ENCODE data around the gene UGT1A3.
"Not testable (repeated sequence)": the region's sequence is repeated elsewhere in the genome, so short reads cannot be mapped to it uniquely, and the experiment has no call there.

UGT1A3 gene

DNA sequence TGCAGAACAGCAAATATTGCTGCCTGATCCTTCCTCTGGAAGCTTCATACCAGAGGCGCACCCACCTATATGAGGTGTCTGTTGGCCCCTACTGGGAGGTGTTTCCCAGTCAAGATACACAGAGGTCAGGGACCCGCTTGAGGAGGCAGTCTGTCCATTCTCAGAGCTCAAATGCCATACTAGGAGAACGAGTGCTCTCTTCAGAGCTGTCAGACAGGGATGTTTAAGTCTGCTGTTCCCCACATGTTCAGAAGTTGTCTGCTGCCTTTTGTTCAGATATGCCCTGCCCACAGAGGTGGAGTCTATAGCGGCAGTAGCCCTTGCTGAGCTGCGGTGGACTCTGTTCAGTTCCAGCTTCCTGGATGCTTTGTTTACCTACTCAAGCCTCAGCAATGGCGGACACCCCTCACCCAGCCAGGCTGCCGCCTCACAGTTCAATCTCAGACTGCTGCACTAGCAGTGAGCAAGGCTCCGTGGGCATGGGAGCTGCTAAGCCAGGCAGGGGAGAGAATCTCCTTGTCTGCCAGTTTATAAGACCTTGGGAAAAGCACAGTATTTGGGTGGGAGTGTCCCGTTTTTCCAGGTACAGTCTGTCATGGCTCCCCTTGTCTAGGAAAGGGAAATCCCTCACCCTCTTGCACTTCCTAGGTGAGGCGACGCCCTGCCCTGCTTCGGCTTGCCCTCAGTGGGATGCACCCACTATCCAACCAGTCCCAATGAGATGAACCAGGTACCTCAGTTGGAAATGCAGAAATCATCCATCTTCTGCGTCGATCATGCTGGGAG lies 8.2 kb downstream of the UGT1A3 start:
- not testable (repeated sequence) for H2AK5ac ChIP-seq (ENCODE audit: low read length); H3K79me1 ChIP-seq (ENCODE audit: low read length); H3K36me3 ChIP-seq (ENCODE audit: control insufficient read depth, insufficient read depth, low read length); H4K5ac ChIP-seq (ENCODE audit: low read length); H3K27me3 ChIP-seq (ENCODE audit: insufficient read depth, low read length, poor library complexity); H3K18ac ChIP-seq (ENCODE audit: low read length); H2BK15ac ChIP-seq (replicated peaks; ENCODE audit: low read depth); H3K4me3 ChIP-seq (ENCODE audit: low read length); H3K4ac ChIP-seq (ENCODE audit: low read depth, low read length); H3K27ac ChIP-seq (ENCODE audit: low read depth, low read length); H4K8ac ChIP-seq (ENCODE audit: low read depth, low read length); H3K4me2 ChIP-seq (ENCODE audit: low read length); DNase-seq; H3K23ac ChIP-seq (ENCODE audit: low read length); H3K79me2 ChIP-seq (ENCODE audit: control insufficient read depth, insufficient read depth, low read length); H3K56ac ChIP-seq (ENCODE audit: low read length); H2BK5ac ChIP-seq (ENCODE audit: low read length); H3K9ac ChIP-seq (ENCODE audit: low read length); H3K4me1 ChIP-seq (ENCODE audit: control insufficient read depth, low read depth, low read length); H2BK120ac ChIP-seq (ENCODE audit: low read depth, low read length)
- no CpG with 5 or more reads among the region's 14 CpGs for WGBS (ENCODE audit: extremely low coverage, insufficient coverage, low lambda C conversion rate)

DNA sequence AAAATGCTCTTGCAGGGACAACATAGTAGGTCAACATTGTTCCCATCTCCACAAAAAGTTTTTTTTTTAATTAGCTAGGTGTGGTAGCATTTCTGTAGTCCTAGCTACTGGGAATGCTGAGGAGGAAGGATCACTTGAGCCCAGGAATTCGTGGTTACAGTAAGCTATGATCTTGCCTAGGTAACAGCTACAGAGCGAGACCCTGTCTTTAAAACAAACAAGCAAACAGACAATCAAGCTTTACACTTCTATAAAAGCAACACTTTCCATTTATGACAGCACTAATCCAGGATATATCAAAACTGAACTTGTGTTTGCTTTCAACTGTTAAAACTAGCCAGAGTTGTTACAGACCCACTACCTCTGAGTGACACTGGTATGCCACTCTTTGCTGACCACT lies 12.0 kb downstream of the UGT1A3 start:
- H3K36me3 ChIP-seq (ENCODE audit: control insufficient read depth, insufficient read depth, low read length) = no peaks in the 10 kb centered on the region
- no peak overlapping the region for H3K18ac ChIP-seq (ENCODE audit: low read length)
- H3K4me2 ChIP-seq (ENCODE audit: low read length) = no peak overlapping the region
- no peak overlapping the region for H2BK15ac ChIP-seq (replicated peaks; ENCODE audit: low read depth)
- H3K79me2 ChIP-seq (ENCODE audit: control insufficient read depth, insufficient read depth, low read length) = no peaks in the 10 kb centered on the region
- no peak overlapping the region for H2AK5ac ChIP-seq (ENCODE audit: low read length)
- H3K23ac ChIP-seq (ENCODE audit: low read length) = no peak overlapping the region
- no peak overlapping the region for H2BK120ac ChIP-seq (ENCODE audit: low read depth, low read length)
- no peak for DNase-seq
- H3K4me3 ChIP-seq (ENCODE audit: low read length) = no peak overlapping the region
- no peak overlapping the region for H3K56ac ChIP-seq (ENCODE audit: low read length)
- no peak overlapping the region for H3K4ac ChIP-seq (ENCODE audit: low read depth, low read length)
- H3K27ac ChIP-seq (ENCODE audit: low read depth, low read length) = no peak overlapping the region
- WGBS (ENCODE audit: extremely low coverage, insufficient coverage, low lambda C conversion rate) = no CpG with 5 or more reads among the region's 2 CpGs
- H4K8ac ChIP-seq (ENCODE audit: low read depth, low read length) = no peak overlapping the region
- no peaks in the 10 kb centered on the region for H3K4me1 ChIP-seq (ENCODE audit: control insufficient read depth, low read depth, low read length)
- H3K27me3 ChIP-seq (ENCODE audit: insufficient read depth, low read length, poor library complexity) = no peaks in the 10 kb centered on the region
- no peak overlapping the region for H2BK5ac ChIP-seq (ENCODE audit: low read length)
- no peaks in the 10 kb centered on the region for H3K79me1 ChIP-seq (ENCODE audit: low read length)
- no peak overlapping the region for H3K9ac ChIP-seq (ENCODE audit: low read length)
- no peak overlapping the region for H4K5ac ChIP-seq (ENCODE audit: low read length)

DNA sequence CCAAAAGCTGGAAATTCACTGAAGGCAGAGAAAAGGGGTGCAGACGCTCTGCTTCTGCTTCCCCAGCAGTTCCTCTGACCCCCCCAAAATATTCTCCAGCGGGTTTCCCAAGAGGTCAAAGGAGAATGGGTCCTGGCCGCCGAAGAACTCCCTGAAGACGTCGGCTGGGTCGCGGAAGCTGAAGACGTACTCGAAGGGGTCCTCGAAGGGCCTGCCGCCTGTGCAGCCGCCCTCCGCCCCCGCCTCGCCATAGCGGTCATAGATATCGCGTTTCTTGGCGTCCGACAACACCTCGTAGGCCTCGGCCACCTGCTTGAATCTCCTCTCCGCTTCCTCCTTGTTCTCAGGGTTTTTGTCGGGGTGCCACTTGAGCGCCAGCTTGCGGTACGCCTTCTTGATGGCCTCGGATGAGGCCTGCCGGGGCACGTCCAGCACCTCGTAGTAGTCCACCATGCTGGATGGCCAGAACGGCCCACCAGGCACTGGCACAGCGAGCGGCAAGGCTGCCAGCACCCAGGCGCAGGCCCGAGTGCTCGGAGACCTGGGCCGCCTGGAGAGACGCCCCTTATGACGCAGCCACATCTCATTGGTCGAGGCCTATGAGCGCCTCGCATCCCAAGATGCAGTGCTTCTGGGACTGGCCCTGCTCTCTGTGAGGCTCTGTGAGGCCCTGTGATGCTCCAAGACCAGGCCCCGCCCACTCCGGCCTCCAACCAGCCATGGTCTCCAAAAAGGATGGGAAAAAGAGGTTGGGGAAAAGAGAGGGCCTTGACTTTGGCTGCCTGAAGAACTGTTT lies 14.8 kb downstream of the UGT1A3 start:
- no peak overlapping the region for H3K56ac ChIP-seq (ENCODE audit: low read length)
- no CpG with 5 or more reads among the region's 46 CpGs for WGBS (ENCODE audit: extremely low coverage, insufficient coverage, low lambda C conversion rate)
- H3K9ac ChIP-seq (ENCODE audit: low read length) = no peak overlapping the region
- no peaks in the 10 kb centered on the region for H3K36me3 ChIP-seq (ENCODE audit: control insufficient read depth, insufficient read depth, low read length)
- H2BK15ac ChIP-seq (replicated peaks; ENCODE audit: low read depth) = no peak overlapping the region
- H3K23ac ChIP-seq (ENCODE audit: low read length) = no peak overlapping the region
- H3K4me1 ChIP-seq (ENCODE audit: control insufficient read depth, low read depth, low read length) = no peaks in the 10 kb centered on the region
- no peak overlapping the region for H3K4me2 ChIP-seq (ENCODE audit: low read length)
- no peak overlapping the region for H3K4ac ChIP-seq (ENCODE audit: low read depth, low read length)
- no peak overlapping the region for H3K27ac ChIP-seq (ENCODE audit: low read depth, low read length)
- no peaks in the 10 kb centered on the region for H3K79me1 ChIP-seq (ENCODE audit: low read length)
- no peak overlapping the region for H3K18ac ChIP-seq (ENCODE audit: low read length)
- no peak overlapping the region for H2BK120ac ChIP-seq (ENCODE audit: low read depth, low read length)
- H3K79me2 ChIP-seq (ENCODE audit: control insufficient read depth, insufficient read depth, low read length) = no peaks in the 10 kb centered on the region
- no peak overlapping the region for H2AK5ac ChIP-seq (ENCODE audit: low read length)
- H4K8ac ChIP-seq (ENCODE audit: low read depth, low read length) = no peak overlapping the region
- H3K27me3 ChIP-seq (ENCODE audit: insufficient read depth, low read length, poor library complexity) = no peaks in the 10 kb centered on the region
- H2BK5ac ChIP-seq (ENCODE audit: low read length) = no peak overlapping the region
- H4K5ac ChIP-seq (ENCODE audit: low read length) = no peak overlapping the region
- no peak overlapping the region for H3K4me3 ChIP-seq (ENCODE audit: low read length)
- no peak for DNase-seq

DNA sequence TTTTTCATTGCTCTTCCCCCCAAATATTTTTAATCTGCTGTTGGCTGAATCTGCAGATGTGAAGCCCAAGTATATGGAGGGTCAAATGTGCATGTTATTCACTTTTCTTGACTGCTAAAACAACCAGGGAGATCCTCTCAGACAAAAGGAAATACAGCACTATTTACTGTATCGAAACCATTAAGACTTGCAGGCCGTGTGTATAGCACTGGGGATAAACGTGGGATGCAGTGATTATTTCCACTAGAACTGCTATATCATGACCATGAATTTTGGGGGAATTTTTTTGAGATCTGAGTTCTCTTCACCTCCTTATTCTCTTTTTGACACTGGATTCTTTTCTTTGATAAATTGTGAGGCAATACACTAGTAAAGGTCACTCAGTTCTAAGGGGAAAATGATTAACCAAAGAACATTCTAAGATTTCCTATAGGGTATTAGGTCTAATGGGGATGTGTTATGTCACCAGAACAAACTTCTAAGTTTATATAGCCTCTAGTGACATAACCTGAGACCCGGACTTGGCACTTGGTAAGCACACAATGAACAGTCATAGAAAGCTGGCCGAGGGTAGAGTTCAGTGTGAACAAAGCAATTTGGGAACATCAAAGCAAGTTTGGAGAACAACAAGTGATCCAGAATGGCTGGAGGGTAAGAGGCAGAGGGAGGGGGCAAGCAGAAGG lies 16.4 kb downstream of the UGT1A3 start:
- no CpG with 5 or more reads among the region's 5 CpGs for WGBS (ENCODE audit: extremely low coverage, insufficient coverage, low lambda C conversion rate)
- Histone ChIP-seq H2BK120ac (ENCODE audit: low read depth, low read length) (no peak overlapping the region), H3K4me3 (ENCODE audit: low read length) (no peak overlapping the region), H3K4me2 (ENCODE audit: low read length) (no peak overlapping the region), H3K18ac (ENCODE audit: low read length) (no peak overlapping the region), H3K79me2 (ENCODE audit: control insufficient read depth, insufficient read depth, low read length) (no peaks in the 10 kb centered on the region), H4K8ac (ENCODE audit: low read depth, low read length) (no peak overlapping the region), H3K27me3 (ENCODE audit: insufficient read depth, low read length, poor library complexity) (no peaks in the 10 kb centered on the region), H3K56ac (ENCODE audit: low read length) (no peak overlapping the region), H2BK15ac (replicated peaks; ENCODE audit: low read depth) (no peak overlapping the region), H2AK5ac (ENCODE audit: low read length) (no peak overlapping the region), H3K4me1 (ENCODE audit: control insufficient read depth, low read depth, low read length) (no peaks in the 10 kb centered on the region), H3K79me1 (ENCODE audit: low read length) (no peaks in the 10 kb centered on the region), H4K5ac (ENCODE audit: low read length) (no peak overlapping the region), H3K4ac (ENCODE audit: low read depth, low read length) (no peak overlapping the region), H3K36me3 (ENCODE audit: control insufficient read depth, insufficient read depth, low read length) (no peaks in the 10 kb centered on the region), H2BK5ac (ENCODE audit: low read length) (no peak overlapping the region), H3K27ac (ENCODE audit: low read depth, low read length) (no peak overlapping the region), H3K9ac (ENCODE audit: low read length) (no peak overlapping the region), H3K23ac (ENCODE audit: low read length) (no peak overlapping the region)
- DNase-seq = no peak

DNA sequence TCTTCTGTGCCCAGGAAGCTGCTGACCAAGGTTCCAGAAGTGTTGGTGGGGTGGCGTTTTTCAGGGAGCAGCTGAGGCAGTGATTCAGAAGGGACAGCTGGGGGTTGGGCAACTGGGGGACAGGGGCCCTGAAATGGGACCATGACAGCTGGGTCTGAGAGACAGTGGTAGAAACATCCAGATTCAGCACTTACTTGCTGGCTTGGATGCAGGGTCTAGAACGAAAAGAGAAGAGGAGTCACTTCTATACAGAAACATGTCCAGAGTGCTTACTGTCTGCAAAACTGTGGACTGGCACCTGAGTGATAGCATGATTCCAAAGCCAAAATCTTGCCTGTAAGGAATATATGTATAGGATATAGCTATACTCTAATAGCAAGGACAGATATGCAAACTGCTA lies 17.0 kb downstream of the UGT1A3 start:
- DNase-seq; H3K36me3 ChIP-seq (ENCODE audit: control insufficient read depth, insufficient read depth, low read length); H3K4me1 ChIP-seq (ENCODE audit: control insufficient read depth, low read depth, low read length); H3K27ac ChIP-seq (ENCODE audit: low read depth, low read length); H4K5ac ChIP-seq (ENCODE audit: low read length); H3K79me2 ChIP-seq (ENCODE audit: control insufficient read depth, insufficient read depth, low read length); H3K79me1 ChIP-seq (ENCODE audit: low read length); H2BK15ac ChIP-seq (replicated peaks; ENCODE audit: low read depth); H3K18ac ChIP-seq (ENCODE audit: low read length); H3K27me3 ChIP-seq (ENCODE audit: insufficient read depth, low read length, poor library complexity); H2BK5ac ChIP-seq (ENCODE audit: low read length); H3K4me3 ChIP-seq (ENCODE audit: low read length); H4K8ac ChIP-seq (ENCODE audit: low read depth, low read length); H3K23ac ChIP-seq (ENCODE audit: low read length); H2AK5ac ChIP-seq (ENCODE audit: low read length); H3K56ac ChIP-seq (ENCODE audit: low read length); H3K4me2 ChIP-seq (ENCODE audit: low read length); H2BK120ac ChIP-seq (ENCODE audit: low read depth, low read length); H3K9ac ChIP-seq (ENCODE audit: low read length); H3K4ac ChIP-seq (ENCODE audit: low read depth, low read length): not testable (repeated sequence)
- no CpG with 5 or more reads among the region's 2 CpGs for WGBS (ENCODE audit: extremely low coverage, insufficient coverage, low lambda C conversion rate)
